Amniotic stem cell (primary cell): ENCODE measurements around the gene SLC6A3.
"Not testable (repeated sequence)": the region's sequence is repeated elsewhere in the genome, so short reads cannot be mapped to it uniquely, and the experiment has no call there.

Source experiments
- DNase-seq: peaks from one replicate; lab custom pipeline; 2025; lab: John Stamatoyannopoulos, UW

Gene SLC6A3

GRCh38 chr5:1464096-1464446, 18.8 kb upstream of the SLC6A3 start:
- DNase-seq: no peak

GRCh38 chr5:1463326-1464095, 18.3 kb upstream of the SLC6A3 start:
- no peak for DNase-seq

DNA sequence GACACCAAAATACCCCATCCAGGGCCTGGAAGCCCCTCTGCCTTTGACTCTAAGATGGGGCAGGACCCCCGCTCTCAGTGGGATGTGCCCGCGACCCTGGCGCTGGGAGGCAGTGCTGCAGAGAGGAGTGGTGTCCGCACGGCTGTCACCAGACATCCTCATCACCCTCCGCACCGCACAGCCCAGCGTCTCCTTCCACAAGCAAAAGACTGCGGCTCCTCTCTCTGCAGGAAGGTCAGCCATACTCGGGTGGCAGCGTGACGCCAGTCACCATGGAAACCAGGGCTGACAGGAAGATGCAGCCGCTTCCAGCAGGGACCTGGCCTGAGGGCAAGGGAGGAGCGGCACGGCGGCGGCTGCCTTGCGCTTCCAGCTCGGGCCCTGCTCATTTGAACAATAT, 17.1 kb upstream of the SLC6A3 start:
- DNase-seq: no peak

DNA sequence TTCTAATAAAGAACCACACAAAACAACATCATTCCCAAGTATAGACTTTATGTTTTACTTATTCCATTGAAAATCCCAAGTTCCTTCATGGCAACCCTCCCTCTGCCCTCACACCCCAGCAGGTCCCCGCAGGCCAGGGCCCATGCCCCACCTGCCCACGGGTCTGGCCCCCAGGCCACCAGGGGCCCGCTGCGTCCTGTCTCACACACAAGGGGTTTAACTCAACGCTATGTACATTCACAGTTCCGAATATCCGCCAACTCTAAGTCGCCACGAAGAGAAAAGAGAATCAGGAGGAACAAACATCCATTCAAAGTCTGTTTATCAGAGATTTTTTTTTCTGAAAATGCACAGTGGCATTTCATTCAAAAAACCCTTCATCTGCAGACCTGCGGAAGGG, 16.2 kb upstream of the SLC6A3 start:
- DNase-seq: no peak

- DNase-seq: no peak
These were observed 14.9 kb upstream of the SLC6A3 start for GRCh38 chr5:1460054-1460682.

DNA sequence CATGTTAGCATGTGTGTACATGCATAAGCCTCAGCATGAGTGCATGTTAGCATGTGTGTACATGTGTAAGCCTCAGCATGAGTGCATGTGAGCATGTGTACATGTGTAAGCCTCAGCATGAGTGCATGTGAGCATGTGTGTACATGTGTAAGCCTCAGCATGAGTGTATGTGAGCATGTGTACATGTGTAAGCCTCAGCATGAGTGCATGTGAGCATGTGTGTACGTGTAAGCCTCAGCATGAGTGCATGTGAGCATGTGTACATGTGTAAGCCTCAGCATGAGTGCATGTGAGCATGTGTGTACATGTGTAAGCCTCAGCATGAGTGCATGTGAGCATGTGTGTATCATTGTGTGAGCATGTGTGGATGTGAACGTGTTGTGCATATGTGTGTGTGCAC, 14.2 kb upstream of the SLC6A3 start:
- not testable (repeated sequence) for DNase-seq

DNA sequence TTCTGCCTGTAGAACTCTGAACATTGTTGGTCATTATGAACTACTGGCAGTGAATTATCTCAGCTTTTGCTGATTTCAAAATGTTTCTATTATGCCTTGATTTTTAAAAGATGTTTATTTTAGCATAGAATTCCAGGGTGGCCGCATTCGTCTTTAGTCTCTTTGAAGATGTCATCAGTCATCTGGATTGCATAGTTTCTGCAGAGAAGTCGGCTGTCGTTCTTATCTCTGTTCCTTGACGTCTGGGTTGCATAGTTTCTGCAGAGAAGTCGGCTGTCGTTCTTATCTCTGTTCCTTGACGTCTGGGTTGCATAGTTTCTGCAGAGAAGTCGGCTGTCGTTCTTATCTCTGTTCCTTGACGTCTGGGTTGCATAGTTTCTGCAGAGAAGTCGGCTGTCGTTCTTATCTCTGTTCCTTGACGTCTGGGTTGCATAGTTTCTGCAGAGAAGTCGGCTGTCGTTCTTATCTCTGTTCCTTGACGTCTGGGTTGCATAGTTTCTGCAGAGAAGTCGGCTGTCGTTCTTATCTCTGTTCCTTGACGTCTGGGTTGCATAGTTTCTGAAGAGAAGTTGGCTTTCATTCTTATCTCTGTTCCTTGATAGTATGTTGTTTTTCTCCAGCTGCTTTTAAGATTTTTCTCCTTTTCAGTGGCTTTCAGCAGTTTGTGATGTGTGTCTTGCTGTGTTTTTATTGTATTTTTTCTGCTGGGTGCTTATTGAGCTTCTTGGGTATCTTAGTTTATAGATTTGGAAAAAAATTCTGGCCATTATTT, 11.1 kb upstream of the SLC6A3 start:
- not testable (repeated sequence) for DNase-seq

DNA sequence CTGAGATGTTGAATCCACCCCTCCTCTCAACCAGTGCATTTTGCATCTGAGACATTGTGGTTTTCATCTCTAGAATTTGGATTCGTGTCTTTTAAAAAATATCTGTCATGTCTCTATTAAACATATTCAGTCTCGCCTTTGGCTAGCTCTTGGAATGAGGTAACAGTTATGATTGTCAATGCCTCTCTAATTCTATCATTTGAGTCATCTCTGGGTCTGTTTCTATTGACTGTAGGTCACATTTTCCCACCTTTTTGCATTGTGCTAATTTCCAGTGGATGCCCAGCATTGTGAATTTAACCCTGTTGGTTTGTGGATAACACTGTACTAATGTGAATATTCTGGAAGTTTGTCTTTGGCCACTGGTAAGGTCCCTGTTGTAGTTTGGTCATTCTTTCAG, 8.4 kb upstream of the SLC6A3 start:
- no peak for DNase-seq

DNA sequence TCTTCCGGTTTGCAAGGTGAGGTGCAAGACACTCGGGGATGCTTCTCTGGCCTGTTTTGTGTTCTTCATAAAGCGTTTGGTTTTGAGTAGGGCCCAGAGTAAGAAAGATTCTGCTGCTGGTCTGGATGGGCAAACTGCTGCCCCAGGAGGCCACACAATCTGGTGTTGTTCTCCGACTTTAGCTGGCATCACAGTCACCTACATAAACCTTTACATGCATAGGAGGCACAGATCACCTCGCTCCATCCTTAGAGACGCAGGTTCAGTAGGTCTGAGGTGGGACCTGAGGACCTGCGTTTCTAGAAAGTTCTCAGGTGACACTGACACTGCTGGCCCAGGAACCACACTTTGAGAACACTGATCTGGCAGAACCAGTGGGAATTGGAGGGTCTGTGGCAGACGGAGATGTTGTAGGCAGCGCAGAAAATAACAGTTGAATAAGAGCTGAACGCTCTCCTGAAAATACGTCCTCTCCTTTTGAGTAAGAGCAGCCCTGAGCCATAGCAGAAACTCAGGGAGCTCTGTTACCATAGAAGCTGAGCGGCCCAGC, 3.9 kb upstream of the SLC6A3 start:
- no peak for DNase-seq

GRCh38 chr5:1448511-1449011, 3.3 kb upstream of the SLC6A3 start:
- no peak for DNase-seq

DNA sequence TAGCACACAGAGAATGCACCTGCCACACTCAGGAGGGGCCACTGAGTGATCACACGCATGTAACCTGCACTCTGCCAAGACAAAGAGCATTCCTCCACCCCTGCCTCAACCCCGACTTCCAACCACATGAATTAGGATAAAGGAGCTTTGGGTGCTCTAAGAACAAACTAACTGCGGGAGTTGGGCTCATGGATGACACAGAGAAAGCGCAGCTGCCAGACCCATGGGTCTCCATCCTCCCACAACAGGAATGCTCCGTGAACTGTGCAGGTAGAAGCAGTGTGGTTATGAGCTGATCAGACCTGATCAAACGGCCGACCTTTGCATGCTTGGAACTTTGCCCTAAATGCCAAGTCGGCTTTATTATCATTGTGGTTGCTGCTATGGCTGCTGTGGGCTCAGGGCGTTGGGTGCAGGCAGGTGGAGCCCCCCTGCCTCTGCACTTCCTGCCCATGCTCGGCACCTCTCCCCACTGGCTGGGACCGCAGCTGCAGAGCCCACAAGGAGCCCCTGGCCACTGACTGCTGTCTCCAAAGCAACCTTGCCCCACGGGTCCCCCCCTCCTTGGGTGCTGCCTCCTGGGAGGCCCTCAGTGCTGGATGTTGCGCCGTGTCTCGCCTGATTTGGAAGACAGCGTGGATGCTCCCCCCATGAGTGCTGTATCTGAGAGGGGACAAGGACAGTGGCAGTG, 2.6 kb upstream of the SLC6A3 start:
- DNase-seq: no peak

- no peak for DNase-seq
These were observed 1.5 kb upstream of the SLC6A3 start for GRCh38 chr5:1446602-1447343.

DNA sequence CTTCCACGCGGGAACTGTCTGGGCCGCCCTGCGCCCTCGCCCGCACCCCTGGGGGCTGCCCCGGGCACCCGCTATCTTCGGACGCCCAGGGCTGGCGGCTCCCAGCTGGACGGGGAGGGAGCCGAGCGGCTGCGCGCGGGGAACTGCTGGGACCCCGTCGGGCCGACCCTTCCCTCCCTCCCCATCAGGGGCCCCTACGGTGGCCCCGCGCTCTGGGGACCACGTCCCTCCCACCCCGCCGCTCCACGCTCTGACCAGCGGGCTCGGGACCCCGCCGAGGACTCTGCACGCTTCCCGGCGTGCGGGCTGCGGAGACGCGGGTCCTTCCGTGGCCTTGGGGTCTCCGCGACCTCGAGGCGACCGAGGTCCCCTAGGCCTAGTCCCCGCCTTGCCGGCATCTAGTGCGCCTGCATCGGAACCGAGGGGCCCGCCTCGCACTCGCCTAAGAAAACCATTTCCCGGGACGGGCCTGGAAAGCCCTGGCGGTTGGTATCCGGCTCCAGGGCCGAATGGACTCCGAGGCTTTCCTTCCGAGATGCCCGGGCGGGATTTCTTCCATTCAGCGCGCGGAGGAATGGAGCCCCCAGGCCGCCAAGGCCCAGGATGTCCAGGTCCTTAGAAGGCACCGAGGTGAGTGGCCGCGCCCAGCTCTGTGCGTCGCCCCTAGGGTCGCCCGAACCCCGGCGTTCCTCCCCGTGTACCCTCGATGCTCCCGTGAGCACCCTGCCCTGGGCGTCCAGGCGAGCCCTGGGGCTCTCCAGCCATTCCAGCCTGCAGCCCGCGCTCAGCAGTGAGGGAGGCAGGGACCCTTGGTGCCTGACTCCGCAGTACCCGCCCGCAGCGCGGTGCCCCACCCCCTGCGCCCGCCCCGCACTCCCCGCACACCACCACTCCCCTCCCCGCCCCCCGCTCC, 705 bp upstream of the SLC6A3 start:
- DNase-seq: no peak

DNA sequence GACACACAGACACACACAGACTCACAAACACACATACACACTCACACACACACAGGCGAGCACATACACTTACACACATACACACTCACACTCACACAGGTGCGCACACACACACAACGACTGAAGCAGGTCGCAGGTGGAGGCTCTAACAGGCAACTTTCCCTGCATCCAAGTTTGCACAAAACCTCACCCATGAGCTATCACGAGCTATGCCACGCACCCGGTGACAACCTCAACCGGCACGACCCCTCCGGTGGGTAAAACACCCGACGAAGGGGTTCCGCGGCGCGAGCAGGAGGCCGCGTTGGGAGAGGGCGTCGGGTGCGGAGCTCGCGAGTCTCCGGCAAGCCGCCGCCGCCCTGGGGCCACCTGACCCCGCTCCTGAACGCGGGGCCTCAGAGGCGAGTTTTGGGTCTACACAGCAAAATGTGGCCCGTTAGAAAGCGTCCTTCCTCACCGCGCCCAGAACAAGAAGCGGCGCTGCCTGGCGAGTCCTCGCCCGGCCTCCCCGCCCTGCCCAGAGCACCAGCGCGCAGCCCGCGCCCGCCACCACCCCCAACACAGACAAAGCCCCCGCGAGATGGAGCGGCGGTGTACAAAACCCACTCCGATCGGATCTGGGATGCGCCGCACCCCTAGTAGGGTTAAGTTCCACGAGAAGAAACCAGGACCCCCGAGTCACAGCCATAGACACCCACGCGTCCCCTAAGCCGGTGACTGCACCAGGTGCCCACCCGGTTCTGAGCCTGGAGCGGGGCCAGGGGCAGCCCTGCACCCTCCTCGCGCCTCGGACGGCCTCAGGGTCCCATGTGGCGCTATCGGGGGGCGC, 665 bp downstream of the SLC6A3 start:
- DNase-seq: no peak

- no peak for DNase-seq
These were observed 1.3 kb downstream of the SLC6A3 start for GRCh38 chr5:1443991-1444360.

DNA sequence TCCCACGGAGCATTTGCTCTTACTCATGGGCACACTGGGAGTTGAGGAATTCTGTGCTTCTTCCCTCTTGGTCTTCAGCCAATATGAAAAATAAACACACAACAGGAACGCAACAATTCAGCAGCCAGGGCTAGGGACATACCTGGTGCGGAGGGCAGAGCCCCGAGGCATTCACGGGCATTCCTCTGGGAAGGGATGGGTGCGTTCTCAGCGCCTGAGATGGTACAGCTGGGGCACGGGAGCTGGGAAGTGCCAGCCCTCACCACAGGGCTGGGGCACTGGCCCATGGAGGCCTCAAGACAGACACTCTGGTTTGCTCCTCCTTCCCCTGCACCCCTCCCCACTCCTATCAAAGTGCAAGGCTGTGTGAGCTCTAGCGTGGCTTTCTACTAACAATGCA, 2.1 kb downstream of the SLC6A3 start:
- no peak for DNase-seq

DNA sequence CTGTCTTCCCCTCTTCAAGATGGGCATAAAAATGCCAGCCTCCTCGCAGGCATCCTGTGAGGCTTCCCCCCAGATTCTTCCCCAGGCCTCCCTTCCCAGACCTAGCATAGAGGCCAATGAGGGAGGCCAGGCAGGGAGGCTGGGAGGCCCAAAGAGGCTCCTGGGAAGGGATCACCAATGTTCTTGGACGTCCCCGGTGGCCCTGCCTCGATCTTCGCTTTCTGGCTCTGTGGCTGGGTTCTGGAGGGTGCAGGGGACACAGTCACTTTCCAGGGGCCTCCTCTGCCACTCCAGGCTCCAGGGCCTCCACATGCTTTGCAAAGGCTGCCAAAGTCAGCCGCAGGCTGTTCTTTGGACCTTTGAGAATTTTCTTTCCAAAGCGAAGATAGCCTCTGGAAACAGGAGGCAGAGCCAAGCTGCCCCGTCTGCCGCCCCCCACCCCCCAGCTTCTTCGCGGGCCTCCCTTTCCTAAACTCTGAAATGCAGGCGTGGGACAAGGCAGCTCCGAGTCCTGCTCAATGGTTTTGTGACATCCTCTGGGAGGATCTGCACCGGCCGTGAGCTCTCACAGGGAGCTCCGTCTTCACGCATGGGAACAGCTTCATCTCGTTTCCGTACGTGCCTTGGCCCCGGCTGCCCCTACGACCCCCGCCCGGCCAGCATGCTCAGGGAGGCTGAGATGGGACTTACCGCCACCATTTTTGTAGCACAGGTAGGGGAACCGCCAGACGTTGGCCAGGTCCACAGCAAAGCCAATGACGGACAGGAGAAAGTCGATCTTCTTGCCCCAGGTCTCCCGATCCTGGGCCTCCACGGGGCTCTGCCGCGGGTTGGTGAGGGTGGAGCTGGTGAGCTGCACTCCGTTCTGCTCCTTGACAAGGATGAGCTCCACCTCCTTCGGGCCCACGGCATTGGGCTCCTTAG, 2.8 kb downstream of the SLC6A3 start:
- DNase-seq: no peak

DNA sequence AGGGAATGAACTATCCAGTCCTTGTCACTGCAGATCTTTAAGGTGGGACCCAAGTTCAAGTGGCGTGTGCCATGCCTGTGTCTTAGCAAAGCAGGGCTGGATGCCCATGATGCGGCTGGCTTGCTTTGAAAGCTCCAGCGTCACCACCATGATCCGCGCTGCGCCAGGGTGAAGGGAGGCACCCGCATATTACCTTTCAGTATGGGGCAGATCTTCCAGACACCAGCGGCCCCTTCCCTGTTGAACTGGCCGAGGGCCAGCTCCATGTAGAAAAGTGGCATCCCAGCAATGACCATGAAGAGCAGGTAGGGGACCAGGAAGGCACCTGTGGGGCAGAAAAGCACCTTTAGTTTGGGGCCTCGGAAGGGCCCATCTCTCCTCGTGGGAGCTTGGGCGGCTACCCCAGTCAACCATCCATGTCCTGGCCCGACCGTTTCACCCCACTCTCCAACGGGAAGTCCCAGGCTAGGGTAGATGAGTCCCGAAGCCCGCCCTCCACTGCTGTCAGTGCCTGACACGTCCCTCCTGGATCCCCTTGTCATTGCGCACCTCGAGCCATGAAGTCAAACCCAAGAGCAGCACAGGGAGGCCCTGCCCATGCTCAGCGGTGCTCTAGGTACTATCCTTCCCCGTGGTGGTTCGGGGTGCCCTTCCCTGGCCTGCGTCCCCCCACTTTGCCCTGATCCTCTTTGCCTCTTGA, 3.9 kb downstream of the SLC6A3 start:
- no peak for DNase-seq
